ENCODE measurements around the gene CLEC2B.

CLEC2B gene

GRCh38 chr12:9872162-9872561 lies 3.0 kb upstream of the CLEC2B start:
- H3K4me3 ChIP-seq (ENCODE audit: low read length), result no peak overlapping the region
- no peak for TF ChIP-seq CTCF (IDR thresholded peaks at IDR 0.05; ENCODE audit: insufficient read depth, low read depth, low read length, missing control alignments)
- DNase-seq (ENCODE audit: low read depth), result peak; percentile 12

GRCh38 chr12:9870286-9870866 lies 1.2 kb upstream of the CLEC2B start:
- peak overlapping the region; percentile 55 for H3K4me3 ChIP-seq (ENCODE audit: low read length)
- no peak for TF ChIP-seq CTCF (IDR thresholded peaks at IDR 0.05; ENCODE audit: insufficient read depth, low read depth, low read length, missing control alignments)
- DNase-seq (ENCODE audit: low read depth), result no peak

- no peak for TF ChIP-seq CTCF (IDR thresholded peaks at IDR 0.05; ENCODE audit: insufficient read depth, low read depth, low read length, missing control alignments)
- DNase-seq (ENCODE audit: low read depth), result no peak
Observed at GRCh38 chr12:9868951-9869306, 225 bp downstream of the CLEC2B start.

GRCh38 chr12:9868311-9868801 lies 798 bp downstream of the CLEC2B start:
- no peak for DNase-seq (ENCODE audit: low read depth)
- peak overlapping the region; percentile 55 for H3K4me3 ChIP-seq (ENCODE audit: low read length)
- no peak for TF ChIP-seq CTCF (IDR thresholded peaks at IDR 0.05; ENCODE audit: insufficient read depth, low read depth, low read length, missing control alignments)

More at GRCh38 chr12:9868951-9869306, 225 bp downstream of the CLEC2B start:
- H3K4me3 ChIP-seq (ENCODE audit: low read length), result peak overlapping the region; percentile 55

GRCh38 chr12:9867531-9867930 lies 1.6 kb downstream of the CLEC2B start:
- H3K4me3 ChIP-seq (ENCODE audit: low read length), result no peak overlapping the region
- no peak for TF ChIP-seq CTCF (IDR thresholded peaks at IDR 0.05; ENCODE audit: insufficient read depth, low read depth, low read length, missing control alignments)
- no peak for DNase-seq (ENCODE audit: low read depth)

- DNase-seq (ENCODE audit: low read depth), result no peak
- TF ChIP-seq CTCF (IDR thresholded peaks at IDR 0.05; ENCODE audit: insufficient read depth, low read depth, low read length, missing control alignments), result no peak
- no peak overlapping the region for H3K4me3 ChIP-seq (ENCODE audit: low read length)
Observed at GRCh38 chr12:9866860-9867269, 2.3 kb downstream of the CLEC2B start.

All from epithelial cell of esophagus (primary cell).